ENCODE data around the gene DUSP28.
"Not testable (repeated sequence)": the region's sequence is repeated elsewhere in the genome, so short reads cannot be mapped to it uniquely, and the experiment has no call there.

Gene DUSP28

DNA sequence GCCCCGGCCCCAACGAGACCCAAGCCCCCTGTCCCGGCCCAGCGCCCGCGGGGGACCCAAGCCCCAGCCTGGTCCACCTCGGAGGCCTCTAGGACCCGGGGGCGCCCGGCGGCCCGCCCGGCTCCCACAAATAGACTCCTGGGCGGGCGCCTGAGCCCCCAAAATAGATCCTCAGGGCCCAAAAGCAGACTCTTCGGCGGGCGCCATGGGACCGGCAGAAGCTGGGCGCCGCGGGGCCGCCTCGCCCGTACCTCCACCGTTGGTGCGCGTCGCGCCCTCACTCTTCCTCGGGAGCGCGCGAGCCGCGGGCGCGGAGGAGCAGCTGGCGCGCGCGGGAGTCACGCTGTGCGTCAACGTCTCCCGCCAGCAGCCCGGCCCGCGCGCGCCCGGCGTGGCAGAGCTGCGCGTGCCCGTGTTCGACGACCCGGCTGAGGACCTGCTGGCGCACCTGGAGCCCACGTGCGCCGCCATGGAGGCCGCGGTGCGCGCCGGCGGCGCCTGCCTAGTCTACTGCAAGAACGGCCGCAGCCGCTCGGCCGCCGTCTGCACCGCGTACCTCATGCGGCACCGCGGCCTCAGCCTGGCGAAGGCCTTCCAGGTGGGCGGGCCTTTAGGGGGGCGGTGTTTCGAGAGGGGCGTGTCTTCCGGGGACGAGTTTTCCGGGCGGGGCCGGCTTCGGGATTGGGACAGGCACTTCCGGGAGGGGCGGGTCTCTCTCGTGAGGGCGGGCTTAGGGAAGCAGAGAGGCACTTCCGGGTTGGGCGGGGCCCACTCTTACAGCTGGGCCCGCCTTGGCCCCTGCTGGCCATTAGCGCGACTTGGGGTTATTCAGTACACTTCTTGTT, 545 bp downstream of the DUSP28 start:
- peak; percentile 98 for DNase-seq (ENCODE audit: low spot score)

GRCh38 chr2:240561325-240561971, 1.3 kb downstream of the DUSP28 start:
- peak; percentile 45 for DNase-seq (ENCODE audit: low spot score)

DNA sequence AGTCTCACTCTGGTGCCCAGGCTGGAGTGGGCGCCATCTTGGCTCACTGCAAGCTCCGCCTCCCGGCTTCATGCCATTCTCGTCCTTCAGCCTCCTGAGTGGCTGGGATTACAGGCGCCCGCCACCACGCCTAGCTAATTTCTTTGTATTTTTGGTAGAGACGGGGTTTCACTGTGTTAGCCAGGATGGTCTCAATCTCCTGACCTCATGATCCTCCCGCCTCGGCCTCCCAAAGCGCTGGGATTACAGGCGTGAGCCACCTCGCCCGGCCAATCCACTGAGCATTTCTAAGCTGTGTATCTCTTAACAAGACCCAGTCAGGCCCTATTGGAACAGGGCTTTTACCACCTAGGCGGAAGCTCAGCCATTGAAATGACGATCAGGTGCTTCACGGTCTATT, 3.1 kb downstream of the DUSP28 start:
- DNase-seq (ENCODE audit: low spot score) = not testable (repeated sequence)

- DNase-seq (ENCODE audit: low spot score) = no peak
Measured at GRCh38 chr2:240563951-240564560, 3.9 kb downstream of the DUSP28 start.

- no peak for DNase-seq (ENCODE audit: low spot score)
Measured at GRCh38 chr2:240564561-240565332, 4.6 kb downstream of the DUSP28 start.

- peak; percentile 93 for DNase-seq (ENCODE audit: low spot score)
Measured at GRCh38 chr2:240565333-240566202, 5.4 kb downstream of the DUSP28 start.

DNA sequence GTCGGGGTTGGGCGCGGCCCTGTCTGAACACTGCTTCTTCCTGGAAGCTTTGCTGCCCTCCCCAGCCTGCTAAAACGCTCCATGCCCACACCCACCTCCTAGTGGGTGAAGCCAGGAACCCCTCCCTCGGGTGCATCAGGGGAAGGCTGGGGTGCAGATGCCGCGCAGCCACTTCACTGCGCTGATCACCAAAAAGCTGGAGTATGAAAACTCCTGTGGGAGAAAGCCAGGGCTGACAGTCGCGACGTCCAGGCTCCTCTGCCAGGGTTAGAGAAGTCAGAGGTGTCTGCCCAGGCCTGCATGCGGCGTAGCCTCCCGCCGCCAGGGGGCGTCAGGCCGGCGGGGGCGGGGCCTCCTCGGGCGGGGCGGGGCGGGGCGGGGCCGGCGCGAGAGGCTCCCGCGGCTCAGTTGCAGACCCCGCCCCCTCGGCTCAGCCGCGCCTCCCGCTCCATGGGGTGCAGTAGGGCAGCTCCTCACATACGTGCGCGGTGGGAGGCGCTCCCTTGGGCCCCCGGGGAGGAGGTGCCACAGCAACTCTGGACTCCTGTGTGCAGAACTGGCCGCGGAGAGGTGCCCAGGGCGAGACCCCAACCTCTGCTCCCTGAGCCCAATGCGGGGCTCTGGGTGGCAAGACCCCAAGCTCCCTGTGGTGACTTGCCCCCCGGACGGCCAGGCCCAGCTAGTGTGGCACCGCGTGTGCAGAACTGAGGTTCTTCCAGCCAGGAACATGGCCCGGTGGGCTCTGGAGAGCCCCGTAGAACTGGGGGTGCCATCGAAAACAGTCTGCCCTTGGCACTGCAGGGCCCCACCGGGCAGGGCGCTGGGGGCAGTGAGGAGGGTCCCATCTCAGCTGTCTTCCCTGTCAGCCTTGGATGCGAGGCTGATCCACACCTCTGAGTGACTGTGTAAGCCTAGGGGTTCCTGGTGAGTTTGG, 6.3 kb downstream of the DUSP28 start:
- peak; percentile 91 for DNase-seq (ENCODE audit: low spot score)

DNA sequence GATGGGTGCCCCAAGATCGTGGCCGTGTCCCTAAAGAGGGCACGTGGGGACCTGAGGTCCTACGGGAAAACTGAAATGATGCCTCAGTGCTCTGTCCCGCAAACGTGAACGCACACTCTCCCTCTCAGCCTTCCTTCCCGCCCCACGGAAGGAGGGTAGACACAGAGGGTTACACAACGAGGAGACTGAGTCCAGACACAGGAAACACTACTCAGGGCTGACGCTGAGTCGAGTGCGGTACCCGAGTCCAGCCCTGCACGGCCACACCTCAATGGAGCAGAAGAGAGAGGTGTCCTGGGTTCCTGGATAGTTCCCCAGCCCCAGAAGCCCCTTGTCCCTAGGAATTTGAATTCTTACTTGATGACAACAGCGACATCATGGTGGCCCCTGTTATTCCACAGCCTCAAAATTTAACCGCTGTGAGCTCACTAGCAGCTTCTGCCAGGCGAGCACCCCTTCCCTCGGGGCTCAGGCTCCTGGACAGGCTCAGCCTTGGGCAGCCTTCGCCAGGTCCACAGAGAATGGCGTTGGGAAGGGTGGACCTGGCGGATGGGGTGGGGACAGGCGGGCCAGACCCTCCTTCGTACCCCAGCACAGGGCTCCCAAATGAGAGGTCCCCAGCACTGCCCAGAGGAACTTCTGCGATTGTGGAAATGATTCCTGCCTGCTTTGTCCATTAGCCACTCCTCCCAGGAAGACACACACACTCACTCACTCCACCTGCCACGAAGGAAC, 7.1 kb downstream of the DUSP28 start:
- DNase-seq (ENCODE audit: low spot score) = no peak

DNA sequence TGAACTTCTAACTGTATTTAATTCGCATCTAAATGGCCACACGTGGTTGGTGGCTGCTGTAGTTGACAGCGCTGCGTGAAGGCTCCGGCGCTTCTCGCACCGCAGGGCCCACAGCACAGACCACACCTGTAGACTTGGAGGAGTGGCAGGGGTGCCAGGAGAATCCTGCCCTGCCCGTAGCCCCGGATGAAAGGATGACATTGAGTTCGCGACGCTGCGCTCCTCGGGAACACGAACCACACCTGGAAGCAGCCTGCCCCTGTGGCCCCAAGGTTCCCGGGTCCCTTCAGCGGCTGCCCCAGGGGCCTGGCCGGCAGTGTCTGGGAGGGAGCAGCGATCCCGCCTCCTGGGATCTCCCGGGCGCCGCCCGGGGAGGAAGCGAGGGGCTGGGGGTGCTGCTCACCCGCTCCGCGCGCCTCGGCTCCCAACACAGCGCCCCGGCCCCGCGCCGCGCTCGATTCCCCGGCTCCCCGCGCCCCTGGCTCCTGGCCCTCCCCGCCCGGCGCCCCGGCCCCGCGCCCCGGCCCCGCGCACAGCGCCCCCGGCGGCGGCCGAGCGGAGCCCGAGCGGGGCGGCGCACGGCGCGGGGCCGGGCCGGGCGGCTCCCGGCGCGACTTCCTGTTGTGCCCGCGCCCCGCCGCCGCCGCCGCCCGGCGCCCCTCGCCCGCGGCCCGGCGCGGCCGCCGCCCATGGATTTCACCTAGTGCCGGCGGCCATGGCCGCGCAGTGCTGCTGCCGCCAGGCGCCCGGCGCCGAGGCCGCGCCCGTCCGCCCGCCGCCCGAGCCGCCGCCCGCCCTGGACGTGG, 7.9 kb downstream of the DUSP28 start, which contains the start of gene RNPEPL1:
TSS of gene RNPEPL1 (plus strand) at position 613 of the 806 bp plus-strand sequence. CDS start at position 716, 103 bp downstream.
- DNase-seq (ENCODE audit: low spot score) = peak; percentile 48

DNA sequence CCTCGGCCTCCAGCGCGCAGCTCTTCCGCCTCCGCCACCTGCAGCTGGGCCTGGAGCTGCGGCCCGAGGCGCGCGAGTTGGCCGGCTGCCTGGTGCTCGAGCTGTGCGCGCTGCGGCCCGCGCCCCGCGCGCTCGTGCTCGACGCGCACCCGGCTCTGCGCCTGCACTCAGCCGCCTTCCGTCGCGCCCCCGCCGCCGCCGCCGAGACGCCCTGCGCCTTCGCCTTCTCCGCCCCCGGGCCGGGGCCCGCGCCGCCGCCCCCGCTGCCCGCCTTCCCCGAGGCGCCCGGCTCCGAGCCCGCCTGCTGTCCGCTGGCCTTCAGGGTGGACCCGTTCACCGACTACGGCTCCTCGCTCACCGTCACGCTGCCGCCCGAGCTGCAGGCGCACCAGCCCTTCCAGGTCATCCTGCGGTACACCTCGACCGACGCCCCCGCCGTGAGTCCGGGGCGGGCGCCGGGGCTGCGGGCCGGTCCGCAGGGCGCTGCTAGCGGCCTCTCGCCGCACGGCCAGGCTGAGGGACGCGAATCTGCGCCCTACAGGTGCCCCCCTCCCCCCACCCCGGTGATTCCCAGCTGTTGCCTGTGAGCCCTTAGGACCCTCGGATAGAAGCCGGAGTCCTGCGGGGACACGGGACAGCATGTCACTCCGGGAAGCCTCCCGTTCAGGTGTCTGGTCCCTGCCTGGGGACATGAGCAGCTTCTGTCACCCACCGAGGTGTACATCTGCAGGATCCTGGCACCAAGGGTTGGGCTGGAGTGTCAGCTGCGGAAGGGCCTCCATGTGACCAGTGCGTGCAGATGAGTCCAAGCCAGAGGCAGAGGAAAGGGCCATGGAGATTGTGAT, 8.7 kb downstream of the DUSP28 start:
- DNase-seq (ENCODE audit: low spot score) = peak; percentile 61

DNA sequence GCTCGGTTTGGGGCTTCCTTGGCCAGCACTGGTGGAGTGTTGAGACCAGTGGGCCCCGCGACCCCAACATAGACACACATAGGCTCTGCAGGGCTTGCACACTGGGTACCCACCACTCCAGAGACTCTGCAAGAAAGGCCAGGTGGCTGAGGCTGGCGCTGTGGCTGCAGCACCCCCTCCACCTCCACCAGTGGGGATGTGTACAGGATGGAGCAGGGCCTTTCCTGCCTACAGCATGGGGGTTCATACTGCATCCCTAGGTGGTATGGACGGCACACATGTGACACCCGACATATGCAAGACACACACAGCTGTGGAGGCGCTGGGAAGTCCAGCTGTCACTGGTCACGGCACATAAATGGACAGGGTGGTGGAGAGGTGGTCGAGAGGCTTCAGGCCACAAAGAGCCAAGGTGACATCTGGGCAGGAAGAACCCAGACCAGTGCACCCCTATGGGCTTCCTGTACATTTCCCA, 9.4 kb downstream of the DUSP28 start:
- DNase-seq (ENCODE audit: low spot score) = no peak

GRCh38 chr2:240569998-240570530, 9.9 kb downstream of the DUSP28 start:
- DNase-seq (ENCODE audit: low spot score) = no peak

- no peak for DNase-seq (ENCODE audit: low spot score)
Measured at GRCh38 chr2:240570531-240571313, 10.6 kb downstream of the DUSP28 start.

- no peak for DNase-seq (ENCODE audit: low spot score)
Measured at GRCh38 chr2:240571314-240571973, 11.3 kb downstream of the DUSP28 start.

GRCh38 chr2:240572141-240573031, 12.2 kb downstream of the DUSP28 start:
- DNase-seq (ENCODE audit: low spot score) = no peak
